ENCODE data around the gene SHROOM2. TPM values are rescaled to one million over a fixed set of nuclear protein-coding genes. Genes with fewer than 3 reads are reported as not detected.

Gene SHROOM2
- total RNA-seq, 1 experiment from 2014 or later = 1.7 TPM

DNA sequence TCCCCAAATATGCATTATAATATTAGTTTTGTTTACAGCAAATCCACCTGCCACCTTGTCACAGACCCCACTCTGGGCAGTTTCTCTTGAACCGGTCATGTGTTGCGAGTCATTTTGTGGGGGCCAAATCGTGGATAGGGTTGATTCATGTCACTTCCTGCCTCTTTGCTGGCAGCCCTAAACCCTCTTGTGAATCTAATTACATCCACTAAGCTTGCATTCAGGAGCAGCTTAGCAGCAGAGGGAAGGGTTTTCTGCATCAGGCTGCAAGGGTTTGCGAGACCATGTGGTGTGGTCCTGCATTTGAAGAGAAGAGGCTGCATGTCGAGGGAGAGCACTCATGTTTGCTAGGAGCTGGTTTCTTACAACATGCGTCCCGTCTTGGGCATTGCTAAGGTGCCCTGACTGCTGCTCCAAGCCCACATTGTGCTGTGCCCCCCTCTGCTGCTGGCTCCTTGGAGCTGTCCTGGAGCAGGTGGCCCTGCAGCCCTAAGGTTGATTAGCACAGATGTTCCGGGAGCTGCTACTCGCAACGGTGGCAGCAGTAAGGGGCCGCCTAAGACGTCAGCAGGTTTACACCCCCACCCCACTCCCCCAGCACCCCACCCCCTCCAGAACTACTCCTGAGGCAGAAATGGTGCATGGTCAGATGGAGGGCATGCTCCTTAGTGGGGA lies 92.1 kb downstream of the SHROOM2 start:
- in situ Hi-C loops (cut with HindIII; ENCODE audit: low pct_unique_long_range_greater_than_20kb, low sequenced_read_pairs) = no loop called here
- DNase-seq (ENCODE audit: low read depth) = no peak

DNA sequence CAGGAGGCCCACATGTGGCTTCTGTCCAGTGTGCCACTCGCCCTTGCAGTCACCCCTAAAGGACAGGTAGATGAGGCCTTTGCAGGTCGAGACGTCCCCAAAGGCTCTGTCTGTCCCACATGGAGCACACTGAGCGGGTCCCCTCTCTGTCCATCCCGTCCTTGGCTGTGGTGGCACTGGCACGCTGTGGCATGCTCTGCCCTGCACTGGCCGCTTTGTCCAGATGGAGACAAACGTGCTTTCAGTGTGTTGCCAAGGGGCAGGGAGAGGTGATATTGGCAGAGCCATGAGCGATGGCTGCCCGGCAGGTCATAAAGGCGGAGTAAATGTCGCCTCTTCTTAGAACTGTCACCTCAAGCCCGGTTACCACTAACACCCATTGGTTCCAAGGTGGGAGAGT lies 94.0 kb downstream of the SHROOM2 start:
- in situ Hi-C loops (cut with HindIII; ENCODE audit: low pct_unique_long_range_greater_than_20kb, low sequenced_read_pairs) = no loop called here
- no peak for DNase-seq (ENCODE audit: low read depth)

DNA sequence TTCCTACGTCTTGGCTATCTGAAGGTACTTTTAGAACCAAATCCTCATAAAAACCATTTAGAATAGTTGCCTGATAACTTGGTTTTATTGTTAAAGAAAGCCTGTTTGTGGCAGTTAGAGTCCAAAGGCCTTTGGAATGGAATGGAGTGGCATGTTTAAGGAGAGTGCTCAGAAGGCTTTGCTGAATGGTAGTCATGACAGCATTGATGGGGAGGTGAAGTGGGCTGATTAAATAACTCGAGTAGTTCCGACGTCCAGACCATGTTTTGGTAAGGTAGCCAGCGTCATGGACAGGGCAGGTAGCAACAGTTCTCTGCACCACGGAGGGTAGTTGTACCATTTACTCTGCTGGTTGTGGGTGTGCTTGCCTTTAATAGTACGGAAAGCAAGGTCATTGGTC lies 94.6 kb downstream of the SHROOM2 start:
- in situ Hi-C loops (cut with HindIII; ENCODE audit: low pct_unique_long_range_greater_than_20kb, low sequenced_read_pairs) = no loop called here
- no peak for DNase-seq (ENCODE audit: low read depth)

DNA sequence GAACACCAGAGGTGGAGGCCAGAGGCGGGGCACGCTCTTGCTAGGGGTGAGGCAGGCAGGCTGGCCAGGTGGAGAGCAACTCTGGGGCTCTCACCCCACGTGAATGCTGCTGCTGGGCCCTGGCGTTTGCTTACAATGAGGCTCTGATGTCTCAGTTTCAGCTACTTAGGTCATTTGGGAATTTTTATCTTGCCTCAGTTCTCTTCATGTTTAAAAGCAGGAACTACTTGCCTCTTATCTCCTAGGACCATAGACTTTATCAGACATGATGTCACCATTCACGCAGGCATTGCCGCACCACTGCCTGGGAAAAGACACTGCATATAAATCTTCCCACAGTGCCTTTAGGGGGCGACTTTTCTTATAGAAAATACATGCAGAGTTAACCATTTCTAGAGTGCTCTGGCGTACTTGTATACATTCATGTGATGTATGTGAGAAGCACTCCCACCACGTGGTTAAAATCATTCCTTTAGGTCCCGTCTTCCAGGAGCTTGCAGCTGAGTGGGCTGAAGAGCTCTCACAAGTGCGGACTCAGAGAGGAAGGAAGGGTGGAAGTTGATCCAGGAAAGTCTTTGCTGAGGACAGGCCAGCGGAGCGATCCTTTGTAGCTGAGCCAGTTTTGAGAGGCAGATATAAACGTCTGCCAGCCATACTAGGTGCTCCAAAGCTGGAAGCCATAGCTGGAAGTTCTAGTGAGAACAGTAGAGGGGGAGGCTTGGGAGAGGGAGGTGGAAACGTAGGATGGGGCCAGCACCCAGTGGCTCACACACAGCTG lies 96.6 kb downstream of the SHROOM2 start:
- in situ Hi-C loops (cut with HindIII; ENCODE audit: low pct_unique_long_range_greater_than_20kb, low sequenced_read_pairs) = no loop called here
- no peak for DNase-seq (ENCODE audit: low read depth)

DNA sequence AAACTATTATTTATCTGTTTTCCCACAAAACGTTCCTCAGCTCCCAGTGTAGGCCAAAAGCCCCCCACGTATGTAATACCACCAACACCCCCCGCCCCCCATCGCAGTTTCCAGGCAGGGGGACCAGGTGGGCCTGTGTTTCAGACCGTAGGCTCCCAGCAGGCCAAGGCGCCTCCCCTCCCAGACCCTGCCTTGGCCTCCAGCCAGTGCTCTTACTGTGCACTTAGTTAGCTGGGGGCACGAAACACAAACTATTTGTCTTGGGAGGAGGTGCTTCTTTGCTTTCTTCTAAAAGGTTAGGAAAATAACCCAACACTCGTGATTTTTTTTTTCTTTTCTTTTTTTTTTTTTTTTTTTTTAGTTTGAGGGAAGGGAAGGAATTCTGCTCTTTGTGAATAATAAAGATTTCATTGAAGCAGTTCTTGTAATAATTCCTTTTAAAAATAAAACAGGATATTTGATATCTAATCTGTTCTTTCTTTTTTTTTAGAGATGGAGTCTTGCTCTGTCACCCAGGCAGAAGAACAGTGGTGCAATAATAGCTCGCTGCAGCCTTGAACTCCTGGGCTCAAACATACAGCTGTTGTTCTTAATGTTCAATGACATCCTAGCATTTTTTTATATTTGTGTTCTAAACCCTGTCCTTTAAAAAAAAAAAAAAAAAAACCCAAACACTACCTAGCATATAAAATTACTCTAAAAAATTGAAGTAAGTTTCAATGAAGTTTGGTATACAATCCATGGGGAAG lies 98.0 kb downstream of the SHROOM2 start:
- in situ Hi-C loops (cut with HindIII; ENCODE audit: low pct_unique_long_range_greater_than_20kb, low sequenced_read_pairs) = no loop called here
- DNase-seq (ENCODE audit: low read depth) = no peak

DNA sequence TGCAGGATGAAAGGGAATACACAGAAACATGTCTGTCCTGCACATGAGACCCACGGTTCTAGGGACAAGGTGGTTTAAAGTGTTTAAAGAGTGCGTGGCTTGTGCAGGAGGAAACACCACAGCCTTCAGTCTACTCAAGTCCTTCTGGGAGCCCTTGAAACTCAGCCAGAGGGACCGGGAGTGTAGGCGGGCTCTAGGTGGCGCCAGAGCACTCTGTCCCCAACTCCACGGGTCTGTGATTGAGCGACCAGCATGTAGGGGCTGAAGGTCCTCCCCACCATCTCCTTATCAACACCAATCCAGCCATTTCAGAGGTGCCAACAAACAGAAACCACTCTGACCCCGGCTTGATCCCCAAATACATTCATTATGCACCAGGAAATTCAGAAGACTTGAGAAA lies 98.9 kb downstream of the SHROOM2 start:
- DNase-seq (ENCODE audit: low read depth) = peak; percentile 18
- in situ Hi-C loops (cut with HindIII; ENCODE audit: low pct_unique_long_range_greater_than_20kb, low sequenced_read_pairs) = no loop called here

DNA sequence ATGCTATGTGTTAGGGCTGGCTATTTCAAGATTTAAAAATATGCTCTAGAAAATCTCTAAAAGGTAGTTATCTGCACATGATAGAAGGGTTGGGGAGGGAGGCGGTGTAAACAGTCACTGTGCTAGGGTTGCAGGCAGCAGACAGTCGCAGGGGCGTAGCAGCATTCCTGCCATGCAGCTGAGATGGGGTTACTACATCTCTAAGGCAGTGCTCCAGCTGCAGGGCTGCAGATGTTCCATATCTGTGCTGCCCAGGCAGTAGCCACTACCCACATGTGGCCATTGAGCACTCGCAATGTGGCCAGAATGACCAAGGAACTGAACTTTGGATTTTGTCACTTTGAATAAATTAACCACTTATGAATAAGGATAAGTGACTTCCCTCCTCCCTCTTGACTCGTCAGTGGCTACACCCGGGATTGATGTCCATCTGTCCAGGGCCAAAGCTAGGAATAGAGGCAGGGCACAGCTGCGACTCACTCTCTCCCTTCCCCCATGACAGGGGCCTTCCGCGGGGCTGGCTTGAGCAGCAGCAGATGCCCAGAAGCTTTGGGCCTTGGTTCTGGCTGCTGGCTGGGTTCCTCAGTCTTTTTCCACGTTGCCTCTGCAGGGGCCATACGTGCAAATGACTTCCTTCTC lies 101.5 kb downstream of the SHROOM2 start:
- in situ Hi-C loops (cut with HindIII; ENCODE audit: low pct_unique_long_range_greater_than_20kb, low sequenced_read_pairs) = no loop called here
- no peak for DNase-seq (ENCODE audit: low read depth)

DNA sequence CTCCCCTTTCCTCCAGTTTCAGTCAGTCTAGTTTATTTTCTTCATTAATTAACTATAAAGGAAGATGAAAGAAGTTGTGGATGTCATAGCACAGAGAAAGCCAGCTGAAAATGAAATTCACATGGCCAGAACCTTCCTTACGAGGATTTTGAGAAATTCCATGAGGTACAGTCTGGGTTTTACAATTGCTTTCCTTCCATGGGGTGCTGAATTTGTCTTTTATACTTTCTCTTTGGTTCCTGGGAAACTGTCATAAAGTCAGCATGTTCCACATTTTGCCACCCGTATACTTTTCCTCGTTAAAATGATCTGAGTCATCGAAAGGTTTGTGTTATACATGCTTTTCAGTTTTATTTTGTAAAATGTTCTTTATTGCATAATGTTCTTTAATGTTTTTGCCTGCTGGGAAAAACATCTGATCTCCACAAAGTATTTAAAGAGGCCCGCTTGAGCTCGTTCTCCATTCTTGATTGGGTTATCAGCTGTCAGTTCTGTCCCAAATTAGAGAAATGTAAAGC lies 102.8 kb downstream of the SHROOM2 start:
- in situ Hi-C loops (cut with HindIII; ENCODE audit: low pct_unique_long_range_greater_than_20kb, low sequenced_read_pairs) = no loop called here
- no peak for DNase-seq (ENCODE audit: low read depth)

DNA sequence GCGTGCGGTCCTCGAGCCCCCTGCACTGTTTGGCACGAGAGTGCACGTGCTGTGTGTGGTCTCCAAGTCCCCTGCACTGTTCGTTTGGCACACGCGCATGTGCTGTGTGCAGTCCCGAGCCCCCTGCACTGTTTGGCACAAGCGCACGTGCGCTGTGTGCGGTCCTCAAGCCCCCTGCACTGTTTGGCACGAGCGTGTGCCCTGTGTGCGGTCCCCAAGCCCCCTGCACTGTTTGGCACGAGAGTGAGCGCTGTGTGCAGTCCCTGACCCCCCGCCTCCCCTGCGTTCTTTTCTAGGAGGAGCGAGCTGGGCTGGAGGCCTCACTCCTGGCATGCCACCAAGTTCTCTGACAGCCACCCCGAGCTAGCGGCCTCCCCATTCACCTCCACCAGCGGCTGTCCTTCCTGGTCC lies 104.5 kb downstream of the SHROOM2 start:
- DNase-seq (ENCODE audit: low read depth) = no peak

DNA sequence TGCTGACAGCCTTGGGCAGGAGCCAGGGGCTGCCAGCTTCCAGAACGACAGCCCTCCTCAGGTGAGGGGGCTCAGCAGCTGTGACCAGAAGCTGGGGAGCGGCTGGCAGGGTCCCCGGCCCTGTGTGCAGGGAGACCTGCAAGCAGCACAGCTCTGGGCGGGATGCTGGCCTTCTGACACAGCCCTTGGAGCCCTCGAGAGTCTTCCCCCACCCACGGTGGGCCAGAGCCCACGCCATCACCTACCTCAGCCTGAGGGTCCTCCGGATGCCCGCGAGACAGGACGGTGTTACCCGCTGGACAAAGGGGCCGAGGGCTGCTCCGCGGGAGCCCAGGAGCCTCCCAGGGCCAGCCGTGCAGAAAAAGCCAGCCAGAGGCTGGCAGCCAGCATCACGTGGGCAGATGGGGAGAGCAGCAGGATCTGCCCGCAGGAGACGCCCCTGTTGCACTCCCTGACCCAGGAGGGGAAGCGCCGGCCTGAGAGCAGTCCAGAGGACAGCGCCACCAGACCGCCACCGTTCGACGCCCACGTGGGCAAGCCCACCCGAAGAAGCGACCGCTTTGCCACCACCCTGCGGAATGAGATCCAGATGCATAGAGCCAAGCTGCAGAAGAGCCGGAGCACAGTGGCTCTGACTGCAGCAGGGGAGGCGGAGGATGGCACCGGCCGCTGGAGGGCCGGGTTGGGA lies 109.1 kb downstream of the SHROOM2 start:
- DNase-seq (ENCODE audit: low read depth) = no peak
- in situ Hi-C loops (cut with HindIII; ENCODE audit: low pct_unique_long_range_greater_than_20kb, low sequenced_read_pairs) = no loop called here

More for the DNA sequence above, 104.5 kb downstream of the SHROOM2 start:
- in situ Hi-C loops (cut with HindIII; ENCODE audit: low pct_unique_long_range_greater_than_20kb, low sequenced_read_pairs) = no loop called here

DNA sequence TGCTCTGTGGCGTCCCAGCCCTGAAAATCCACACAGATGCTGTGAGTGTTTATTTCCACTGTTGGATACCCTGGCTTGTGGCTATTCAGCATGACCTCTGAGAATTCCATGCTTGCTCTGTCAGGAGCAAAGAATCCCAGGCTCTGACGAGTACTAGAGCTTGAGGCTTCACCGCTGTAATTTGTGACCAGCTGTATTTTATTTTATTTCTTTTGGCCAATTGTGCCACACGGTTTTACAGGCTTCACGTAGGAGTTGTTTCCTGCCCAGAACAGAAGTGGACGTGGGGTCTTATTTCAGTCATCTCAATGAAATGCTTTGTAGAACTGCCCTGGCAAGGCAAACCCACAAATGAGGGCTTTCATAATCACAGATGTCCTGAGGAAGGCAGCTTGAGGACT lies 111.5 kb downstream of the SHROOM2 start:
- DNase-seq (ENCODE audit: low read depth) = no peak
- in situ Hi-C loops (cut with HindIII; ENCODE audit: low pct_unique_long_range_greater_than_20kb, low sequenced_read_pairs) = no loop called here

DNA sequence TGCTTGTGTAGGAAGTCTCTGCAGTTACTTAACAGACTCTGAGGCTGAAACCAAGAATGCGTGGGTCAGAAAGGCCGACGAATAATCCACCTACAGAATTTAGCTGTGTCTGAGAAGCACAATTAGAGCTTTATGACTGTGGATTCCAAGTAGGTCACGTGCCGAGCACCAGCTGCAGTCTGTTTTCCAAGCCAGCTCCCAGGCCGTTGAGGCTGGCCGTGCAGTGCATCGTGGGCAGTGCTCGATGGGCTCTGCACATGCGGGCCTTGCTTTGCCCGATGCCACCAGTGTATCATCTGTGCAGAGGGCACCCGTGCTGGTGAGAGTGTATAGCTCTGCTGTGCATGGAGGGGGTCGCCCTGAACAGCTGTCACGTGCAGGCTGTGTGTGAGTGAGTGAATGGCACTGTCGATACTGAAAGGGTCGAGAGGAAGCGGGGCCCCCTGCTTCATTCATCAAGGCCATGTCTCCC lies 113.4 kb downstream of the SHROOM2 start:
- no peak for DNase-seq (ENCODE audit: low read depth)
- in situ Hi-C loops (cut with HindIII; ENCODE audit: low pct_unique_long_range_greater_than_20kb, low sequenced_read_pairs) = no loop called here

DNA sequence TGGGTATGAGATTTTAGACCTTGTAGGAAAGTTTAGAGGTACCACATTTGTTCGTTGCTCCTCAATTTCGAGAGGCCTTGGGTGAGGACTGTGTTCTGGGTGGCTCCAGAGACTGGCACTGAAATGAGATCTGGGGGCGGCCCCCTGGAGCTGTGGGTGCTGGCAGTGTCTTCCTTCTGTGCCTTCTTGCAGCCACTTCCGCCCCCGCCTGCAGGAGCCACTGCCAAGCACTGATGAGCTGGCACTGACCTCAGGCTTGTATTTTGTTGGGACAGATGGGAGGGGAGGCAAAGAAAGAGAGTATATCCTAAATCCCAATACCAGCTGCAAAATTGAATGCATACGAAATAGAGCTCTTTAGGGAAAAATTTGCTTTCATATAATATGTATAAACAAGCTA lies 116.4 kb downstream of the SHROOM2 start:
- no peak for DNase-seq (ENCODE audit: low read depth)
- in situ Hi-C loops (cut with HindIII; ENCODE audit: low pct_unique_long_range_greater_than_20kb, low sequenced_read_pairs) = no loop called here

DNA sequence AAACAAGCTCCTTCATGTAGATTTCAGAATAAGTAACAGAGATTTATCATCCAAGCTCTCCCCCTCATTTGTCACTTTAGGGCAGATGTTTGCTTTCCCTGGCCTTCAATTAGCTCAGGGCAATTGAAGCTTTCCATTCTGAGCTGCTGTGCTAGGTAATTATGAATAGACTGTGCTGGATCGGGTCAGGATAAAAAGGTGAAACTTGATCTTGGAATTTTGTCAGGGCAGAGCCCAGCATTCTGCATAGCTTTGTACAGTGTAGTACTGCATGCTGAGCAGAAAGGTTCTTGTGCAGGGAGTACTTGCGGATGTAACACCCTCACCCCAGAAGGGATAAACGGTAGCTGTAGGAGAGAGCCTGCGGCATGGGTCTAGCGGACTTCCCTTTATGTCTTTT lies 116.9 kb downstream of the SHROOM2 start:
- in situ Hi-C loops (cut with HindIII; ENCODE audit: low pct_unique_long_range_greater_than_20kb, low sequenced_read_pairs) = no loop called here
- no peak for DNase-seq (ENCODE audit: low read depth)

DNA sequence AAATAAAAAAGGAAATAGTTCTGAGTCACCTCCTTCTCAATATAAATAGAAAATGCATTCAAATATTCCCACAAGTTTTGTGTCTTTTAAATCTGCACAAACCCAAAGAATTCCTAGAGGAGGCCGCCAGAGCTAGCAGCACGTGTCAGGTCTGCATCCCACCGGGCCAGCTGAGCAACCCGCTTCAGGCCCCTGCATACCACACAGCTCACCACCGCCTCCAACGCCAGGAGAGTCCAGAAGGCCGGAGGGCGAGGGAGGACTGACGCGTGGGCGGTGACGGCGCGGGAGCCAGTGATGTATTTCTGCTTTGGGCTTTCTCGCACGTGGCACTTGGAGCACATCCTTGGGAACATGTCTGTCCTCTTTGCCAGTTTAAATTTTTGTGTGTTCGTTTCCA lies 119.1 kb downstream of the SHROOM2 start:
- DNase-seq (ENCODE audit: low read depth) = no peak
- in situ Hi-C loops (cut with HindIII; ENCODE audit: low pct_unique_long_range_greater_than_20kb, low sequenced_read_pairs) = no loop called here

DNA sequence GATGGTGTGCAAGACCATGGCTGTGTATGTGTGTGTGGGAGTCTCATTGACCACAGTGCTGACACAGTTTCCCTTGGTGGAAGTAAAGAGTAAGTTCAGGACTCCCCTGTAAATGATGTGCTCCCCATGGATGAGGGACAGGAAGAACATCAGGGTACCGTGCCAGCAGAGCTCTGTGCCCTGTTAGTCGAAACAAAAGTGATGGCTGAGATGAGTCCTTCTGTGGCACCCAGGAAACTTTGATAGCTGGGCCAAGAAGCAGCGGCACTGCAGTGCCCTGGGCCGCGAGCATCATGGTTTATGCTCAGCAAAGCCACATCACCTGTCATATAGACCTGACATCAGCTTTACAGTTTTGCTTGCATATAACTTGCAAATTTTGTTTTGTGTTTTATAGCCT lies 119.5 kb downstream of the SHROOM2 start:
- in situ Hi-C loops (cut with HindIII; ENCODE audit: low pct_unique_long_range_greater_than_20kb, low sequenced_read_pairs) = no loop called here
- no peak for DNase-seq (ENCODE audit: low read depth)

DNA sequence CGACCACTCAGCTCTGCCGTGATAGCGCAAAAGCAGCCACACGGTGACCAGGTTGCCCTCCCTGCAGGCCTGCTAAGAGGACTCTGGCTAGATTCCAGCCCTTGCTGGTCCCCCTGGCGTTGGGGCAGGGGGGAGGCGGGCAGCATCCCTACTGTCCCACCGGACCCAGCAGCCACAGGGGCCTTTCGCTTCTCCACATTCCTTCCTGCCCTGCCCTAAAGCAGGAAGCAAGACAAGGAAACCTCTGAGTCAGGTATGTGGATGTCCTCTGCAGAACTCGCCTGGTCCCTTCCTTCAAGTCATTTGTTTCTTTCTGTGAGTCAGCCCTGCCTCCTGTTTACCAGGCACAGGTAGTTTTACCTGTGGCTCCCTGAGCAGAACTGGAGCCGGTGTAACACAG lies 120.7 kb downstream of the SHROOM2 start:
- DNase-seq (ENCODE audit: low read depth) = no peak
- in situ Hi-C loops (cut with HindIII; ENCODE audit: low pct_unique_long_range_greater_than_20kb, low sequenced_read_pairs) = no loop called here
